Measurements from ENCODE around the gene RBM18.

- no peak for TF ChIP-seq CTCF (IDR thresholded peaks at IDR 0.05)
- no peak for TF ChIP-seq POLR2A (IDR thresholded peaks at IDR 0.05)
Observed at GRCh38 chr9:122302237-122303093, 37.8 kb upstream of the RBM18 start.
